ENCODE data around the gene ENTPD2. TPM values are rescaled to one million over a fixed set of nuclear protein-coding genes. Genes with fewer than 3 reads are reported as not detected.
A peak's percentile ranks its signal among the peaks of the same experiment; 100 is the strongest.

The ENTPD2 gene
- total and polyA plus RNA-seq, 4 donors = 5.7 to 50.7 (median 28.5) TPM

DNA sequence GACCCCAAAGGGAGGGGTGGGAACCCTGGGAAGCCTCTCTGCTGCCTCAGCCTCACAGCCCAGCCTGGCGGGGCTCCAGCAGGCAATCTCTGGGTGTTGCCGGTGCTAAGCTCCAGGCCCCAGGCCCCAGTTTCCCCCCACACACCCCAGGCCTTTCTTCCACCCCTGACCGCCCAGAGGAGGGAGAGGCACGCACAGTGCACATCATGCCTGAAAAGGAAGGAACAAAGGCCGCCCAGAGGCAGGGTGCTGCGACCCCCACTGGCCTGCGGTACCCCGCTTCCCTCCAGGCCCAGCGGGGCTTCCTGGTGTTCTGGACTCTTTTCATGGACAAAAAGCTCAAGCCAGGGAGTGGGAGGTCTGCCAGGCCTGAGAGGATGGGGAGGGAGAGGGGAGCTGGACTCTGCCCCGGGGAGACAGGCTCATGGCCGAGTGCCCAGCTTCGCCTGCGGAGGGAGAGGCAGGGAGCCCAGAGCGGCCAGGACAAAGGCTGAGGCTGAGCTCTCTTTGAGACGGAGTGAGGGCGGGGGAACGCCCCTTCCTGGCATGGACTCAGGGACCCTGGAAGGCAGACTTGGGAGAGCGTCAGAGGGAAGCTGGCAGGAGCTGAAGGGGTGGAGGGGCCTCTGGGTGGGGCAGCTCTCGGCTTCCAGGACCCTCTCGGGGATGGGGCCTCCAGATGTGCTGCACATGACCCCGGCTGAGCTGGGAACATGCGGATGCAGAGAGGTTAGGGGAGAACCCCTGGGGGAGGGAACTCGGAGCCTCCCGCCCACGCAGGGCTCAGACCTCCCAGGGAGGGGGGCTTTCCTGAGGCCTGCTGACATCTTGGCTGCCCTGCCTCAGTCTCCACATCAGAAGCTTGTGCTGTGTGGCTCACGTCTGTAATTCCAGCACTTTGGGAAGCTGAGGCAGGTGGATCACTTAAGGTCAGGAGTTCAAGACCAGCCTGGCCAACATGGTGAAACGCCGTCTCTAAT, 1.8 kb upstream of the ENTPD2 start:
- Histone ChIP-seq H3K4me3 (ENCODE audit: low read depth, low read length) (no peak overlapping the region), H3K4me1 (ENCODE audit: control insufficient read depth, insufficient read depth, low read length) (peaks cover 55% of the 10 kb centered on the region), H3K27ac (ENCODE audit: low read depth, low read length) (peak overlapping the region; percentile 94), H3K9me3 (ENCODE audit: control insufficient read depth, insufficient read depth, low read length) (no peaks in the 10 kb centered on the region), H3K36me3 (ENCODE audit: control insufficient read depth, insufficient read depth, low read length) (peaks cover 21% of the 10 kb centered on the region), H3K27me3 (ENCODE audit: control insufficient read depth, insufficient read depth, low read length) (peaks cover 34% of the 10 kb centered on the region)
- WGBS (ENCODE audit: insufficient coverage) = 27% methylated on average over 24 of the region's 28 CpGs
- peak; percentile 78 to 98 (median 88) for DNase-seq (ENCODE audit: low read depth in 4 of 6, low spot score in 6 of 6)

DNA sequence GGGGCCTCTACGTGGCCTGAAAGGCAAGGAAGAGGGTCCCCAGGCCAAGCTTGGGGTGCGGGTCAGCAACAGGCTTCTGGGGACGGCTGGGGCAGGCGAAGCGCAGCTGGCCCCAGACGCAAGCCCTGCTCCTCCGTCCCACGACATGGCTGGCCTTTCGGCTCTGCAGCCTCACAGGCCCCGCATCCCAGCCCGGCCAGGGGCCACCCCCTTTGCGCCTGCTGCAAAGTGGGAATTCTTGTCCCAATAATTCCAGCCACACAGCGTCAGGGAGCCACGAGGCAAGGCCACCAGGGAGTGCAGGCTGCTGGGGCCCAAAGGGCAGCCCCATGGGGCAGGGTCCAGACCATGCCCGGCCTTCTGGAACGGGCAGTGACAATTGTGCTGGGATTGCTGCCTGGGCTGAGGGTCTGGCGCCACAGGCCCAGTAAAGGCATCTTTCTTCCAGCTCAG, 1.1 kb upstream of the ENTPD2 start:
- no peak overlapping the region for H3K4me3 ChIP-seq (ENCODE audit: low read depth, low read length)
- no peak for DNase-seq (ENCODE audit: low read depth in 4 of 6, low spot score in 6 of 6)
- peaks cover 61% of the 10 kb centered on the region for H3K4me1 ChIP-seq (ENCODE audit: control insufficient read depth, insufficient read depth, low read length)
- H3K27me3 ChIP-seq (ENCODE audit: control insufficient read depth, insufficient read depth, low read length) = peaks cover 34% of the 10 kb centered on the region
- peaks cover 25% of the 10 kb centered on the region for H3K36me3 ChIP-seq (ENCODE audit: control insufficient read depth, insufficient read depth, low read length)
- H3K9me3 ChIP-seq (ENCODE audit: control insufficient read depth, insufficient read depth, low read length) = no peaks in the 10 kb centered on the region
- H3K27ac ChIP-seq (ENCODE audit: low read depth, low read length) = peak overlapping the region; percentile 94
- WGBS (ENCODE audit: insufficient coverage) = 48% methylated on average over 17 of the region's 17 CpGs

DNA sequence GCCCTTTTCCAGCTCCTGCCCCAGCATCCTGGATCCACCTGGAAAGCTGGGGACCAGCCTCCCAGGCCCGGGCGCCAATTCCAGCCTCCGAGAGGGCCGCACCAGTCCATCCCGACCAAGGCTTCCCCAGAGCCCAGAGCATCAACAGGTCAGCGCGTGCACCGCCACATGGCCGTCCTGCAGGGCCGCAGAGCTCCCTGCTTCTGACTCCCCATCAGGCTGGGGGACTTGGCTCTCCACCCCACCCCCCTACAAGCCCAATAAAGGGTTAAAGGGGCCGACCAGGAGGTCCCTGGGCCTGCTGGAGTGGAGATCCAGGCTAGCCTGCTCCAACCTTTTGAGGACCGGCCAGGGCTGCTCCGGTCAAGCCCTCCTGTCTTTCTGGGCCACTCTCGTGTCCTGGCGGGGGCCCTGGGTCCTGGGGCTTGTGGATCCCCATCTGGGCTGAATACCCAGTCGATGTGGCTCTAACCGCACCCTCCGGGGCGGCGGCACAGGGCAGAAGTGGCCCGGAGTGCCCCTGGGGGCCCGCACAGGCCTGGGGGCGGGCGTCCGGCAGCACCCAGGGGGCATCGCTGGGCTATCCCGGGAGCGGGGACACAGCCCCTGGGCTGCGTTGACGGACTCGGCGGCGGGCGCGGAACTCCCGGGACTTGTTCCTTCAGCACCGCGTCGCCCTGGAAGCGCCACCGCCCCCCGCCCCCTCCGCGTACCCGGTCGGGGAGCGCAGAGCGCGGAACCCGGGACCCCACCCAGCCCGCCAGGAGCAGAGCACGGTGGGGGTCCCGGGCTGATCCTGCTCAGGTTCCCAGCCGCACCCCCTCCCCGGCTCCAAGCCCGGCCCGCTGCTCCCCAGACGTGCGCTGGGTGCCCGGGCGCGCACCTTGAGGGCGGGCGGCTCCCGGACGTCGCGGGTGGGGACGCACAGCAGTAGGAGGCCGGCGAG, 590 bp downstream of the ENTPD2 start:
- no peaks in the 10 kb centered on the region for H3K9me3 ChIP-seq (ENCODE audit: control insufficient read depth, insufficient read depth, low read length)
- H3K4me1 ChIP-seq (ENCODE audit: control insufficient read depth, insufficient read depth, low read length) = peaks cover 76% of the 10 kb centered on the region
- peak overlapping the region; percentile 28 for H3K4me3 ChIP-seq (ENCODE audit: low read depth, low read length)
- no peak overlapping the region for H3K27ac ChIP-seq (ENCODE audit: low read depth, low read length)
- peaks cover 46% of the 10 kb centered on the region for H3K27me3 ChIP-seq (ENCODE audit: control insufficient read depth, insufficient read depth, low read length)
- 11% methylated on average over 69 of the region's 71 CpGs for WGBS (ENCODE audit: insufficient coverage)
- no peak for DNase-seq (ENCODE audit: low read depth in 4 of 6, low spot score in 6 of 6)
- H3K36me3 ChIP-seq (ENCODE audit: control insufficient read depth, insufficient read depth, low read length) = peaks cover 29% of the 10 kb centered on the region

DNA sequence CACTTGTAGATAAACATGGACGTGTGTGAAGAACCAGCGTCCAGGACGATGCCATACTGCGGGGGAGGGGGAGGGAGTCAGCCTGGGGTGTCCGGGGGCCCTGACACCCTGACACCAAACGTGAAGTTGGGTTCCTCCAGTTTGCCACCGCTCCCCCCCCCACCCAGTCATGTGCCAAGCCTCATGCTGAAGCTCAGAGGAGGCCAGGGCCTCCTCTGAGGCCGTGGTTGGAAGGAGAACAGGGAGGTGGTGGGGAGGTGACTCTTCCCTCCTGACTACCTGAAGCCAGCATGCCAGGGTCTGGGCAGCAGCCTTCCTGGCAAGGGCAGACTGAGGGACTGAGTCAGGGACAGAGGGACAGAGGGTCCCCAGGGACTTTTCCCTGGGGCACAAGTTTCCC, 1.6 kb downstream of the ENTPD2 start:
- Histone ChIP-seq H3K9me3 (ENCODE audit: control insufficient read depth, insufficient read depth, low read length) (no peaks in the 10 kb centered on the region), H3K4me3 (ENCODE audit: low read depth, low read length) (no peak overlapping the region), H3K4me1 (ENCODE audit: control insufficient read depth, insufficient read depth, low read length) (peaks cover 76% of the 10 kb centered on the region), H3K36me3 (ENCODE audit: control insufficient read depth, insufficient read depth, low read length) (peaks cover 35% of the 10 kb centered on the region), H3K27ac (ENCODE audit: low read depth, low read length) (no peak overlapping the region), H3K27me3 (ENCODE audit: control insufficient read depth, insufficient read depth, low read length) (peaks cover 56% of the 10 kb centered on the region)
- WGBS (ENCODE audit: insufficient coverage) = 67% methylated on average over 1 of the region's 8 CpGs
- DNase-seq (ENCODE audit: low read depth in 4 of 6, low spot score in 6 of 6) = no peak

DNA sequence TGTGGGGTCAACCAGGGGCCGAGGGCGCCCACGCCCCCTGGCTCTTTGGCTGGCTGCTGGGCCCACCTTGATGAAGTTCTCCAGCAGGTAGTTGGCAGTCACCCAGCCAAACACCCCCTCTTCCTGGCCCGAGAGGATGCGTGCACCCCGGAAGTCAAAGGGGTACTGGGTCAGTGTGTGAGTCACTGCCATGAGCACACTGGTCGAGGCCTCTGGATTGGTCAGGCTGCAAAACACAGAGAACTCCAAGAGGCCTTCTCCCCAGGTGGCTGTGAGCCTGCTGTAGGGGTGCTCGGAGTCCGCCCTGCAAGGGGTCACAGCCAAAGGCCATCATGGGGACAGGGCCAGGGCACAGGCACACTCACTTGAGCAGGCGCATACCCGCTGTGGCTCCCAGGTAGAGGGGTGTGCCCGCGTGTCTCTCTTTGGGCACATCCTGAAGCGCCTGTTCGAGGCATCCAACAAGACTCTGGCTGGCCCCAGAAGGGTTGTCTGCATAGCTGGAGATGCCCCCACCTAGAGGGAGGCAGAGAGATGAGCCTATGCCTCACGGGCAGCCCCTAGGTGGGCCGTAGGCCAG, 2.6 kb downstream of the ENTPD2 start:
- Histone ChIP-seq H3K27ac (ENCODE audit: low read depth, low read length) (no peak overlapping the region), H3K36me3 (ENCODE audit: control insufficient read depth, insufficient read depth, low read length) (peaks cover 35% of the 10 kb centered on the region), H3K4me3 (ENCODE audit: low read depth, low read length) (no peak overlapping the region), H3K27me3 (ENCODE audit: control insufficient read depth, insufficient read depth, low read length) (peaks cover 56% of the 10 kb centered on the region), H3K4me1 (ENCODE audit: control insufficient read depth, insufficient read depth, low read length) (peaks cover 76% of the 10 kb centered on the region), H3K9me3 (ENCODE audit: control insufficient read depth, insufficient read depth, low read length) (no peaks in the 10 kb centered on the region)
- DNase-seq (ENCODE audit: low read depth in 4 of 6, low spot score in 6 of 6) = no peak
- 90% methylated on average over 17 of the region's 17 CpGs for WGBS (ENCODE audit: insufficient coverage)

DNA sequence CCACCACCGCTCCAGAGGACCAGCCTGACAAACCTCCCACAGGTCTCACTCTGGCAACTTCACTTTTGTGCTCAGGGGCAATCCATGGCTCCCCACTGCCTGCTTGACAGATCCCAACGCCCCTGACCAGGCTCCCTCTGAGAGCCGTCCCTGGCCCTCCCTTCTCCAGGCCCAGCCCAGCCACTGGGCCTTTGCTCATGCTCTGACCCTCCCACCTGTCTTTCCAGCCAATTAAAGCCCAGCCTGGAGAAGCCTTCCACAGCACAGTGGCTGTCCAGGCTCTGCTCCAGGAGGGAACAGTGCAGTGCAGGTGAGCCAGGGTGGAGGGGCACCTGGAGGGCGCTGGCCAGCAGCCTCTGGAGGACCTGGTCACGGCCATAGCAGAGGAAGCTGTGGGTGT, 3.3 kb downstream of the ENTPD2 start:
- H3K4me1 ChIP-seq (ENCODE audit: control insufficient read depth, insufficient read depth, low read length) = peaks cover 71% of the 10 kb centered on the region
- H3K36me3 ChIP-seq (ENCODE audit: control insufficient read depth, insufficient read depth, low read length) = peaks cover 35% of the 10 kb centered on the region
- H3K27me3 ChIP-seq (ENCODE audit: control insufficient read depth, insufficient read depth, low read length) = peaks cover 55% of the 10 kb centered on the region
- no peak overlapping the region for H3K27ac ChIP-seq (ENCODE audit: low read depth, low read length)
- DNase-seq (ENCODE audit: low read depth in 4 of 6, low spot score in 6 of 6) = no peak
- no peaks in the 10 kb centered on the region for H3K9me3 ChIP-seq (ENCODE audit: control insufficient read depth, insufficient read depth, low read length)
- H3K4me3 ChIP-seq (ENCODE audit: low read depth, low read length) = no peak overlapping the region
- WGBS (ENCODE audit: insufficient coverage) = 61% methylated on average over 5 of the region's 5 CpGs

DNA sequence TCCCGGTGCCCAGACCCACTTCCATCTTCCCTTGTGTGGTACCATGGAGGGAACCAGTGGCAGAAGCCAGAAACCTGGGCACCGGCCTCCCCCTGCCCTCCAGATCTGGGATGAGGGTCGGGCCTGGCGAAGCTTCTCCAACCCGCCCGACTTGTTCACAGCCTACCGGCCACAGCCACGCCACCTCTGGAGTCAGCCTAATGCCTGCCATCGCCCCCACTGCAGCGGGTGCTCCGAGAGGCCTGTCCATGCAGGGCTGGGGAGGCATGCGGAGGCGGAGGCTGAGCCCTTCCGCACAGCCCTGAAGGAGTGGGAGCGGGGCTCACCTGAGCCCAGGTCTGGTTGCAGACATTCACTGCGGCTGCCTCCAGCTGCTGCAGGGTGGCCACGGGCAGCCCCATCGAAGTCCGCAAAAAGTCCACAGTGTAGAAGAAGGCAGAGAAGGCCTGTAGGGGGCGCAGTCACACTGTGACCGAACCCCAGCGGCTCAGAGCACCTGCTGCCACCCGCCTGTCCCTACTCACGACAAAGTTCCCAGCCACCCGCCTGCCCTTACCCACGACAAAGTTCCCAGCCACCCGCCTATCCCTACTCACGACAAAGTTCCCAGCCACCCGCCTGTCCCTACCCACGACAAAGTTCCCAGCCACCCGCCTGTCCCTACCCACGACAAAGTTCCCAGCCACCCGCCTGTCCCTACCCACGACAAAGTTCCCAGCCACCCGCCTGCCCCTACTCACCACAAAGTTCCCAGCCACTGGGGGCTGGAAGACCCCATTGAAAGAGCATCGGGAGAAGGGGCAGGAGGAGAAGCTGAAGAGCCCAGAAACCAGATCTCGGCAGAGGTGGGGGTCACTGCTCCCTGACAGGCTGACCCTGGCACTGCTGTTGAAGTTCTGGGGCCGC, 4.1 kb downstream of the ENTPD2 start:
- 47% methylated on average over 38 of the region's 38 CpGs for WGBS (ENCODE audit: insufficient coverage)
- Histone ChIP-seq H3K27me3 (ENCODE audit: control insufficient read depth, insufficient read depth, low read length) (peaks cover 47% of the 10 kb centered on the region), H3K36me3 (ENCODE audit: control insufficient read depth, insufficient read depth, low read length) (peaks cover 35% of the 10 kb centered on the region), H3K4me1 (ENCODE audit: control insufficient read depth, insufficient read depth, low read length) (peaks cover 71% of the 10 kb centered on the region), H3K27ac (ENCODE audit: low read depth, low read length) (no peak overlapping the region), H3K9me3 (ENCODE audit: control insufficient read depth, insufficient read depth, low read length) (no peaks in the 10 kb centered on the region), H3K4me3 (ENCODE audit: low read depth, low read length) (no peak overlapping the region)
- peak in 2 of 6 donors; percentile 59 to 71 for DNase-seq (ENCODE audit: low read depth in 4 of 6, low spot score in 6 of 6)

DNA sequence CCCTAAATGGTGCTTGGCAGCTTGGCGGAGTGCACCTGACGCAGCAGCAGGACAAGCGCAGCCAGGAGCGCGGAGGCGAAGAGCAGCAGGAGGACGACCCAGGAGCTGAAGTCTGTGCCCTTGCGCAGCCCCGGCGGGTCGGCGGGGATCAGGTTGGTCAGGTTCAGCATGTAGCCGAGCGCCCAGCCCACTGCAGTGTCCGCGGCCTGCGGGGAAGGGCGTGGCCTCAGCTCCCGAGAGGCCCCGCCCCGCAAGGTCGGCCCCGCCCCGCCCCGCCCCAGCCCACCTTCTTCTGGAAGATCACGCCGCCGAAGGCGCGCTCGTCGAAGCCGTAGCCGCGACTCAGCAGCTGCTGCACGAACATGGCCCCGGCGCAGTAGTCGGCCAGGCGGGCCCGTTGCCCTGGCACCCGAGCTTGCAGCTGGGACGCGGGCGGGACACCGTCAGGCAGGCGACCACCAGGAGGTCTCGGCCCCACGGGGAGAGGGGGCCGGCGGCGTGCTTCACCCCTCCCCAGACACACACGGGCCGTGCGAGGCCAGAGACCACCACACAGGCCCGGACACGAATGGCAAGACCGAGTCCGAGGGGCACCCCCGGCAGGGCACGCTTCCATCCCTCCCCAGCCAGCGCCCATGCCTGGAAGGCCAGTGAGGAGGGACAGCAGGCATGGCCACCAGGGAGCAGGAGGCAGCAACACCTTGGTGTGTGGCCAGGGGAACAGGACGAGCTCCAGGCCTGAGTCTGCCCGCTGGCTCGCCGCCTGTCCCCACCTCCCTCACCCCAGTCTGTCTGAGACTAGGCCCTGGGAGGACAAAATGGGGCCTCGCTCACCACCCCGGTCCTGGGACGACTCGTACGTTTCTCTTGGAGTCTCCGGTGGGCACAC, 5.0 kb downstream of the ENTPD2 start:
- H3K4me1 ChIP-seq (ENCODE audit: control insufficient read depth, insufficient read depth, low read length) = peaks cover 72% of the 10 kb centered on the region
- H3K9me3 ChIP-seq (ENCODE audit: control insufficient read depth, insufficient read depth, low read length) = no peaks in the 10 kb centered on the region
- no peak overlapping the region for H3K4me3 ChIP-seq (ENCODE audit: low read depth, low read length)
- peak in 2 of 6 donors; percentile 43 to 60 for DNase-seq (ENCODE audit: low read depth in 4 of 6, low spot score in 6 of 6)
- no peak overlapping the region for H3K27ac ChIP-seq (ENCODE audit: low read depth, low read length)
- peaks cover 44% of the 10 kb centered on the region for H3K27me3 ChIP-seq (ENCODE audit: control insufficient read depth, insufficient read depth, low read length)
- H3K36me3 ChIP-seq (ENCODE audit: control insufficient read depth, insufficient read depth, low read length) = peaks cover 37% of the 10 kb centered on the region
- WGBS (ENCODE audit: insufficient coverage) = 19% methylated on average over 67 of the region's 72 CpGs
